ENCODE data around the gene PML. TPM values are rescaled to one million over a fixed set of nuclear protein-coding genes. Genes with fewer than 3 reads are reported as not detected.

Gene PML
- polyA plus RNA-seq, 1 experiment, result 14.3 TPM

DNA sequence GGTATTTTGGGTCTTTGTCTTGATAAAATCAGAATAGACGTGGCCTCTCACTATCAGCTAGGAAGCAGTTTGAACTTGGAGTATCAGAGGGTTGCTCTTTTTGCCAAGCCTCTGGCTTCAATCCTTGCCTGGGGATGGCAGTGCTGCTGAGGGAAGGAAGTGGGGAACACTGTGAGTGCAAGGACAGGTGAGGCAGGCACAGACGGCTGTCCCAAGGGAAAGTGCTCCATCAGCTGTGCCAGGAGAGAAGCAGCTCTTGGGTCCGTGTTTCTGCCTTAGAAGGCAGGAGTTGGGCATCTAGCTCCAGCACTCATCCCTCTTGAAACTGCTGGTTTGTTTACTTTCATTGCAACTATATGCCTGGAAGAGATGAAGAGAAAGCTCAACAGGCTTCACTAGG, 33.2 kb downstream of the PML start:
- TF ChIP-seq, protein P1, sequence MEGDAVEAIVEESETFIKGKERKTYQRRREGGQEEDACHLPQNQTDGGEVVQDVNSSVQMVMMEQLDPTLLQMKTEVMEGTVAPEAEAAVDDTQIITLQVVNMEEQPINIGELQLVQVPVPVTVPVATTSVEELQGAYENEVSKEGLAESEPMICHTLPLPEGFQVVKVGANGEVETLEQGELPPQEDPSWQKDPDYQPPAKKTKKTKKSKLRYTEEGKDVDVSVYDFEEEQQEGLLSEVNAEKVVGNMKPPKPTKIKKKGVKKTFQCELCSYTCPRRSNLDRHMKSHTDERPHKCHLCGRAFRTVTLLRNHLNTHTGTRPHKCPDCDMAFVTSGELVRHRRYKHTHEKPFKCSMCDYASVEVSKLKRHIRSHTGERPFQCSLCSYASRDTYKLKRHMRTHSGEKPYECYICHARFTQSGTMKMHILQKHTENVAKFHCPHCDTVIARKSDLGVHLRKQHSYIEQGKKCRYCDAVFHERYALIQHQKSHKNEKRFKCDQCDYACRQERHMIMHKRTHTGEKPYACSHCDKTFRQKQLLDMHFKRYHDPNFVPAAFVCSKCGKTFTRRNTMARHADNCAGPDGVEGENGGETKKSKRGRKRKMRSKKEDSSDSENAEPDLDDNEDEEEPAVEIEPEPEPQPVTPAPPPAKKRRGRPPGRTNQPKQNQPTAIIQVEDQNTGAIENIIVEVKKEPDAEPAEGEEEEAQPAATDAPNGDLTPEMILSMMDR (IDR thresholded peaks at IDR 0.05; ENCODE audit: insufficient read depth, low read depth, low read length), result no peak
- Histone ChIP-seq H3K27me3 (ENCODE audit: control insufficient read depth, insufficient read depth, low read length) (no peaks in the 10 kb centered on the region), H3K4me3 (ENCODE audit: low read depth, low read length) (no peak overlapping the region), H3K36me3 (ENCODE audit: control insufficient read depth, insufficient read depth, low read length) (peaks cover 34% of the 10 kb centered on the region)
- ChIA-PET POLR2A (no interaction called here), CTCF (interaction anchor here (5.2 kb wide), 1 partner anchor 12 kb away, joined by 38 read pairs; no protein-coding TSS in a partner anchor)
- DNase-seq (ENCODE audit: low read depth), result no peak

DNA sequence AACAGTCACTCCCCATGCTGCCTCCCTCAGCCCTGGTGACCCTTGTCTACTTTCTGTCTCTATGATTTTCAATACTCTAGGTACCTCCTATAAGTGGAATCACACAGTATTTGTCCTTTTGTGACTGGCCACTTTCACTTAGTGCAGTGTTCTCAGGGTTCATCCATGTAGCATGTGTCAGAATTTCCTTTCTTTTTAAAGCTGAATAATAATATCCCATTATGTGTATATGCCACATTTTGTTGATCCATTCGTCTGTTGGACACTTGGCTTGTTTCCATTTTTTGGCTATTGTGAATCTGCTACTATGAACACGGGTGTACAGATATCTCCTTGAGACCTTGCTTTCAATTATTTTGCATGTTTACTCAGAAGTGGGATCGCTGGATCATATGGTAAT, 34.1 kb downstream of the PML start:
- POLR2A ChIA-PET, result no interaction called here
- no peak for DNase-seq (ENCODE audit: low read depth)
- TF ChIP-seq, protein P1 (IDR thresholded peaks at IDR 0.05; ENCODE audit: insufficient read depth, low read depth, low read length), result no peak
- CTCF ChIA-PET, result interaction anchor here (5.2 kb wide), 1 partner anchor 11 kb away, joined by 38 read pairs; no protein-coding TSS in a partner anchor
- H3K27me3 ChIP-seq (ENCODE audit: control insufficient read depth, insufficient read depth, low read length), result no peaks in the 10 kb centered on the region
- peaks cover 33% of the 10 kb centered on the region for H3K36me3 ChIP-seq (ENCODE audit: control insufficient read depth, insufficient read depth, low read length)
- H3K4me3 ChIP-seq (ENCODE audit: low read depth, low read length), result no peak overlapping the region

DNA sequence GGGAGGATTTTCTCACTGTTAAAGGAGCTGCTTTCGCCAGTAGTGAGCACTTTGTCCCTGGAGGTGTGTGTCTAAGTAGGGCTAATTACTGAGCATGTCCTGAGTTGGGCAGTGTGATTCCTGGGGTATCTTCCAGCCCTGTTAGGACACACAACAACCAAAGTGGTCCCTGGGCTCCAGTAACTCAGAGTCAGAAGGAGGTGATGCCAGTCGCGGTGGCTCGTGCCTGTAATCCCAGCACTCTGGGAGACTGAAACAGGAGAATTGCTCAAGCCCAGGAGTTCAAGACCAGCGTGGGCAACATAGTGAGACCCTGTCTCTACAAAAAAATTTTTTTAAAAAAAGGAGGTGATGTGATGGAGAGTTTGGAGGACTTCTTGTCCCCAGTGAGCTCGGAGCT, 37.5 kb downstream of the PML start:
- no peak for DNase-seq (ENCODE audit: low read depth)
- H3K27me3 ChIP-seq (ENCODE audit: control insufficient read depth, insufficient read depth, low read length), result no peaks in the 10 kb centered on the region
- TF ChIP-seq, protein P1 (IDR thresholded peaks at IDR 0.05; ENCODE audit: insufficient read depth, low read depth, low read length), result no peak
- no peak overlapping the region for H3K4me3 ChIP-seq (ENCODE audit: low read depth, low read length)
- ChIA-PET CTCF (interaction anchor here (1.2 to 5.2 kb wide), 2 partner anchors 7 to 39 kb away, joined by 4 to 38 read pairs; no protein-coding TSS in a partner anchor), POLR2A (no interaction called here)
- H3K36me3 ChIP-seq (ENCODE audit: control insufficient read depth, insufficient read depth, low read length), result peaks cover 49% of the 10 kb centered on the region

- Histone ChIP-seq H3K36me3 (ENCODE audit: control insufficient read depth, insufficient read depth, low read length) (peaks cover 46% of the 10 kb centered on the region), H3K4me3 (ENCODE audit: low read depth, low read length) (no peak overlapping the region), H3K27me3 (ENCODE audit: control insufficient read depth, insufficient read depth, low read length) (no peaks in the 10 kb centered on the region)
- ChIA-PET CTCF (interaction anchor here (1.2 kb wide), 1 partner anchor 40 kb away, joined by 4 read pairs; no protein-coding TSS in a partner anchor), POLR2A (no interaction called here)
- DNase-seq (ENCODE audit: low read depth), result no peak
- TF ChIP-seq, protein P1 (IDR thresholded peaks at IDR 0.05; ENCODE audit: insufficient read depth, low read depth, low read length), result no peak
Observed at GRCh38 chr15:74032606-74033561, 38.4 kb downstream of the PML start.

GRCh38 chr15:74034206-74034755, 39.8 kb downstream of the PML start:
- TF ChIP-seq, protein P1 (IDR thresholded peaks at IDR 0.05; ENCODE audit: insufficient read depth, low read depth, low read length), result no peak
- POLR2A ChIA-PET, result no interaction called here
- Histone ChIP-seq H3K4me3 (ENCODE audit: low read depth, low read length) (no peak overlapping the region), H3K27me3 (ENCODE audit: control insufficient read depth, insufficient read depth, low read length) (no peaks in the 10 kb centered on the region), H3K36me3 (ENCODE audit: control insufficient read depth, insufficient read depth, low read length) (peaks cover 46% of the 10 kb centered on the region)
- CTCF ChIA-PET, result interaction anchor here (0.6 to 1.3 kb wide), 2 partner anchors 22 to 52 kb away, joined by 3 read pairs; no protein-coding TSS in a partner anchor
- no peak for DNase-seq (ENCODE audit: low read depth)
